ENCODE results near the gene ATP13A4.

The ATP13A4 gene

GRCh38 chr3:193554811-193555210, at the start of gene ATP13A4:
TSS of gene ATP13A4 (minus strand) at chr3:193554895. CDS start at chr3:193554799, 96 bp downstream.
- H3K9me3 Mint-ChIP-seq, result no peaks in the 10 kb centered on the region
- DNase-seq, result no peak
- H3K27me3 Mint-ChIP-seq, result peaks cover 6% of the 10 kb centered on the region
- H3K4me1 Mint-ChIP-seq, result no peaks in the 10 kb centered on the region
- H3K4me3 Mint-ChIP-seq, result no peak within 1 kb of the TSS
- CTCF ChIA-PET, result no interaction called here
- no peak within 1 kb of the TSS for H3K27ac Mint-ChIP-seq
- H3K36me3 Mint-ChIP-seq, result no peaks in the 10 kb centered on the region

GRCh38 chr3:193599393-193599792, 44.7 kb upstream of the ATP13A4 start:
- no peak for DNase-seq
- peaks cover 25% of the 10 kb centered on the region for H3K36me3 Mint-ChIP-seq
- H3K4me1 Mint-ChIP-seq, result peaks cover 32% of the 10 kb centered on the region
- H3K9me3 Mint-ChIP-seq, result no peaks in the 10 kb centered on the region
- CTCF ChIA-PET, result no interaction called here
- no peak overlapping the region for H3K27ac Mint-ChIP-seq
- H3K27me3 Mint-ChIP-seq, result no peaks in the 10 kb centered on the region
- H3K4me3 Mint-ChIP-seq, result no peak overlapping the region

- Mint-ChIP-seq H3K27me3 (no peaks in the 10 kb centered on the region), H3K27ac (peak overlapping the region; percentile 2), H3K4me1 (peaks cover 40% of the 10 kb centered on the region), H3K36me3 (peaks cover 28% of the 10 kb centered on the region), H3K4me3 (no peak overlapping the region), H3K9me3 (no peaks in the 10 kb centered on the region)
- DNase-seq, result no peak
- CTCF ChIA-PET, result no interaction called here
These were observed 43.5 kb upstream of the ATP13A4 start for GRCh38 chr3:193598202-193598601.

- H3K27ac Mint-ChIP-seq, result no peak overlapping the region
- no peak for DNase-seq
- H3K4me3 Mint-ChIP-seq, result no peak overlapping the region
- H3K27me3 Mint-ChIP-seq, result no peaks in the 10 kb centered on the region
- CTCF ChIA-PET, result no interaction called here
- no peaks in the 10 kb centered on the region for H3K9me3 Mint-ChIP-seq
- peaks cover 24% of the 10 kb centered on the region for H3K36me3 Mint-ChIP-seq
- H3K4me1 Mint-ChIP-seq, result peaks cover 54% of the 10 kb centered on the region
These were observed 41.3 kb upstream of the ATP13A4 start for GRCh38 chr3:193595939-193596487.

- Mint-ChIP-seq H3K27me3 (no peaks in the 10 kb centered on the region), H3K36me3 (peaks cover 25% of the 10 kb centered on the region), H3K27ac (no peak overlapping the region), H3K9me3 (no peaks in the 10 kb centered on the region), H3K4me3 (peak overlapping the region; percentile 89), H3K4me1 (peaks cover 54% of the 10 kb centered on the region)
- CTCF ChIA-PET, result no interaction called here
- DNase-seq, result no peak
These were observed 40.4 kb upstream of the ATP13A4 start for GRCh38 chr3:193594946-193595689.

- DNase-seq, result peak; percentile 44
- Mint-ChIP-seq H3K27ac (peak overlapping the region; percentile 93), H3K9me3 (no peaks in the 10 kb centered on the region), H3K4me1 (peaks cover 48% of the 10 kb centered on the region), H3K27me3 (no peaks in the 10 kb centered on the region), H3K4me3 (peak overlapping the region; percentile 89), H3K36me3 (peaks cover 23% of the 10 kb centered on the region)
- CTCF ChIA-PET, result no interaction called here
These were observed 39.0 kb upstream of the ATP13A4 start for GRCh38 chr3:193593668-193594030.

GRCh38 chr3:193592841-193593667, 38.4 kb upstream of the ATP13A4 start, which contains the start of gene OPA1:
TSS of gene OPA1 (plus strand) at chr3:193593208. CDS start at chr3:193593378, 170 bp downstream.
- H3K4me1 Mint-ChIP-seq, result peaks cover 42% of the 10 kb centered on the region
- peak; percentile 94 for DNase-seq
- no peaks in the 10 kb centered on the region for H3K9me3 Mint-ChIP-seq
- peak within 1 kb of the TSS; percentile 93 for H3K27ac Mint-ChIP-seq
- no peaks in the 10 kb centered on the region for H3K27me3 Mint-ChIP-seq
- H3K36me3 Mint-ChIP-seq, result peaks cover 18% of the 10 kb centered on the region
- CTCF ChIA-PET, result no interaction called here
- H3K4me3 Mint-ChIP-seq, result peak within 1 kb of the TSS; percentile 89

GRCh38 chr3:193590088-193590856, 35.6 kb upstream of the ATP13A4 start:
- CTCF ChIA-PET, result no interaction called here
- H3K4me1 Mint-ChIP-seq, result peaks cover 29% of the 10 kb centered on the region
- no peak for DNase-seq
- peaks cover 4% of the 10 kb centered on the region for H3K36me3 Mint-ChIP-seq
- H3K27me3 Mint-ChIP-seq, result no peaks in the 10 kb centered on the region
- no peaks in the 10 kb centered on the region for H3K9me3 Mint-ChIP-seq
- H3K27ac Mint-ChIP-seq, result no peak overlapping the region
- no peak overlapping the region for H3K4me3 Mint-ChIP-seq

GRCh38 chr3:193589616-193590015, 34.9 kb upstream of the ATP13A4 start:
- Mint-ChIP-seq H3K4me3 (no peak overlapping the region), H3K4me1 (peaks cover 24% of the 10 kb centered on the region), H3K27me3 (no peaks in the 10 kb centered on the region), H3K36me3 (peaks cover 4% of the 10 kb centered on the region), H3K27ac (no peak overlapping the region), H3K9me3 (no peaks in the 10 kb centered on the region)
- DNase-seq, result no peak
- CTCF ChIA-PET, result no interaction called here

- CTCF ChIA-PET, result no interaction called here
- Mint-ChIP-seq H3K4me1 (peaks cover 19% of the 10 kb centered on the region), H3K36me3 (peaks cover 4% of the 10 kb centered on the region), H3K4me3 (no peak overlapping the region), H3K27me3 (no peaks in the 10 kb centered on the region), H3K9me3 (no peaks in the 10 kb centered on the region), H3K27ac (no peak overlapping the region)
- DNase-seq, result no peak
These were observed 34.4 kb upstream of the ATP13A4 start for GRCh38 chr3:193589129-193589528.

GRCh38 chr3:193586526-193586925, 31.8 kb upstream of the ATP13A4 start:
- CTCF ChIA-PET, result interaction anchor here (0.6 kb wide), 1 partner anchor 14 kb away, joined by 4 read pairs; no protein-coding TSS in a partner anchor
- H3K27ac Mint-ChIP-seq, result no peak overlapping the region
- no peaks in the 10 kb centered on the region for H3K9me3 Mint-ChIP-seq
- no peaks in the 10 kb centered on the region for H3K27me3 Mint-ChIP-seq
- DNase-seq, result no peak
- no peaks in the 10 kb centered on the region for H3K4me1 Mint-ChIP-seq
- H3K4me3 Mint-ChIP-seq, result no peak overlapping the region
- peaks cover 1% of the 10 kb centered on the region for H3K36me3 Mint-ChIP-seq

GRCh38 chr3:193585530-193585929, 30.8 kb upstream of the ATP13A4 start:
- Mint-ChIP-seq H3K27me3 (no peaks in the 10 kb centered on the region), H3K36me3 (peaks cover 1% of the 10 kb centered on the region), H3K9me3 (no peaks in the 10 kb centered on the region), H3K4me1 (no peaks in the 10 kb centered on the region), H3K27ac (no peak overlapping the region), H3K4me3 (no peak overlapping the region)
- DNase-seq, result no peak
- CTCF ChIA-PET, result no interaction called here

- CTCF ChIA-PET, result no interaction called here
- no peaks in the 10 kb centered on the region for H3K4me1 Mint-ChIP-seq
- H3K27ac Mint-ChIP-seq, result no peak overlapping the region
- no peaks in the 10 kb centered on the region for H3K27me3 Mint-ChIP-seq
- no peaks in the 10 kb centered on the region for H3K9me3 Mint-ChIP-seq
- no peak overlapping the region for H3K4me3 Mint-ChIP-seq
- no peak for DNase-seq
- no peaks in the 10 kb centered on the region for H3K36me3 Mint-ChIP-seq
These were observed 19.9 kb upstream of the ATP13A4 start for GRCh38 chr3:193574488-193575070.

All from activated naive CD4-positive, alpha-beta T cell treated with anti-CD3 and anti-CD28 coated beads, Interleukin-2, amount 10 ng/mL, durations not matched to agents 7 days and 5 days (primary cell).